Measurements from ENCODE around the gene HOXD10.

- TF ChIP-seq CTCF (conservative IDR thresholded peaks at IDR 0.05; ENCODE audit: low read depth in 2 of 2) (no peak), POLR2AphosphoS5 (IDR thresholded peaks at IDR 0.05; ENCODE audit: low read depth) (no peak), CREB1 (CRISPR knock-in tag; IDR thresholded peaks at IDR 0.05; ENCODE audit: low read depth) (no peak), EZH2 (IDR thresholded peaks at IDR 0.05; ENCODE audit: low read depth, unreplicated experiment) (peak; percentile 36), EZH2phosphoT487 (IDR thresholded peaks at IDR 0.05; ENCODE audit: unreplicated experiment) (peak; percentile 11), JUNB (IDR thresholded peaks at IDR 0.05; ENCODE audit: unreplicated experiment) (no peak)
- TF ChIP-seq, protein P1, sequence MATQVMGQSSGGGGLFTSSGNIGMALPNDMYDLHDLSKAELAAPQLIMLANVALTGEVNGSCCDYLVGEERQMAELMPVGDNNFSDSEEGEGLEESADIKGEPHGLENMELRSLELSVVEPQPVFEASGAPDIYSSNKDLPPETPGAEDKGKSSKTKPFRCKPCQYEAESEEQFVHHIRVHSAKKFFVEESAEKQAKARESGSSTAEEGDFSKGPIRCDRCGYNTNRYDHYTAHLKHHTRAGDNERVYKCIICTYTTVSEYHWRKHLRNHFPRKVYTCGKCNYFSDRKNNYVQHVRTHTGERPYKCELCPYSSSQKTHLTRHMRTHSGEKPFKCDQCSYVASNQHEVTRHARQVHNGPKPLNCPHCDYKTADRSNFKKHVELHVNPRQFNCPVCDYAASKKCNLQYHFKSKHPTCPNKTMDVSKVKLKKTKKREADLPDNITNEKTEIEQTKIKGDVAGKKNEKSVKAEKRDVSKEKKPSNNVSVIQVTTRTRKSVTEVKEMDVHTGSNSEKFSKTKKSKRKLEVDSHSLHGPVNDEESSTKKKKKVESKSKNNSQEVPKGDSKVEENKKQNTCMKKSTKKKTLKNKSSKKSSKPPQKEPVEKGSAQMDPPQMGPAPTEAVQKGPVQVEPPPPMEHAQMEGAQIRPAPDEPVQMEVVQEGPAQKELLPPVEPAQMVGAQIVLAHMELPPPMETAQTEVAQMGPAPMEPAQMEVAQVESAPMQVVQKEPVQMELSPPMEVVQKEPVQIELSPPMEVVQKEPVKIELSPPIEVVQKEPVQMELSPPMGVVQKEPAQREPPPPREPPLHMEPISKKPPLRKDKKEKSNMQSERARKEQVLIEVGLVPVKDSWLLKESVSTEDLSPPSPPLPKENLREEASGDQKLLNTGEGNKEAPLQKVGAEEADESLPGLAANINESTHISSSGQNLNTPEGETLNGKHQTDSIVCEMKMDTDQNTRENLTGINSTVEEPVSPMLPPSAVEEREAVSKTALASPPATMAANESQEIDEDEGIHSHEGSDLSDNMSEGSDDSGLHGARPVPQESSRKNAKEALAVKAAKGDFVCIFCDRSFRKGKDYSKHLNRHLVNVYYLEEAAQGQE (IDR thresholded peaks at IDR 0.05; ENCODE audit: unreplicated experiment) = no peak
Measured at GRCh38 chr2:176099728-176100546, 16.6 kb upstream of the HOXD10 start, which contains the start of gene HOXD12.

Data from GM23338 (cell line).